Colonic mucosa (tissue), 4 donors: ENCODE data around the gene MTG1. TPM values are rescaled to one million over a fixed set of nuclear protein-coding genes. Genes with fewer than 3 reads are reported as not detected.

Experiments
- DNase-seq: peaks from one replicate; pipeline ENCODE4 v3.0.0-alpha.2; 2020
- H3K27ac ChIP-seq: fragments of 200-600 bp; one replicate; pipeline ENCODE4 v1.8.0; 2021
- H3K27me3 ChIP-seq: fragments of 200-600 bp; one replicate; pipeline ENCODE4 v1.8.0; 2021
- H3K36me3 ChIP-seq: fragments of 200-600 bp; one replicate; pipeline ENCODE4 v1.8.0; 2021
- H3K4me1 ChIP-seq: fragments of 200-600 bp; one replicate; pipeline ENCODE4 v1.8.0; 2021; ENCODE audit warnings: mild to moderate bottlenecking
- H3K4me3 ChIP-seq: fragments of 200-600 bp; one replicate; pipeline ENCODE4 v1.8.0; 2021
- H3K9ac ChIP-seq, 2 donors: one replicate each; pipeline ENCODE4 v1.7.0; 2013; ENCODE audit warnings: control low read depth in 2 of 2, low read depth in 2 of 2, low read length in 2 of 2
- H3K9me3 ChIP-seq: fragments of 200-600 bp; one replicate; pipeline ENCODE4 v1.8.0; 2021
- intact Hi-C: fragments of 100-400 bp; cut with DNase I; formaldehyde crosslinking; loops from one replicate; pipeline ENCODE4 v1.14.1; 2022
- total RNA-seq, 2 donors: library from RNA; stranded (reverse); fragmentation: NEBNext Ultra II Directional in 1 of 2; extraction: Animal tissue kit (Norgen Biotek cat#: 25700) in 1 of 2; gene quantifications; one replicate each; pipeline ENCODE4 v1.2.1, GENCODE V29; 2021
- TF ChIP-seq, protein P1 (sequence below): fragments of 200-600 bp; IDR thresholded peaks from one replicate; pipeline ENCODE4 v1.8.0; 2022; ENCODE audit warnings: antibody characterized with exemption, mild to moderate bottlenecking
- donor health status: healthy.
- donor health status: DM: no; HTN: no; CAD: no.
- donor health status: DM: no; HTN: no; CAD: no.

MTG1 gene
- total RNA-seq, 2 donors from 2014 or later, result 31.2 to 59.5 TPM

DNA sequence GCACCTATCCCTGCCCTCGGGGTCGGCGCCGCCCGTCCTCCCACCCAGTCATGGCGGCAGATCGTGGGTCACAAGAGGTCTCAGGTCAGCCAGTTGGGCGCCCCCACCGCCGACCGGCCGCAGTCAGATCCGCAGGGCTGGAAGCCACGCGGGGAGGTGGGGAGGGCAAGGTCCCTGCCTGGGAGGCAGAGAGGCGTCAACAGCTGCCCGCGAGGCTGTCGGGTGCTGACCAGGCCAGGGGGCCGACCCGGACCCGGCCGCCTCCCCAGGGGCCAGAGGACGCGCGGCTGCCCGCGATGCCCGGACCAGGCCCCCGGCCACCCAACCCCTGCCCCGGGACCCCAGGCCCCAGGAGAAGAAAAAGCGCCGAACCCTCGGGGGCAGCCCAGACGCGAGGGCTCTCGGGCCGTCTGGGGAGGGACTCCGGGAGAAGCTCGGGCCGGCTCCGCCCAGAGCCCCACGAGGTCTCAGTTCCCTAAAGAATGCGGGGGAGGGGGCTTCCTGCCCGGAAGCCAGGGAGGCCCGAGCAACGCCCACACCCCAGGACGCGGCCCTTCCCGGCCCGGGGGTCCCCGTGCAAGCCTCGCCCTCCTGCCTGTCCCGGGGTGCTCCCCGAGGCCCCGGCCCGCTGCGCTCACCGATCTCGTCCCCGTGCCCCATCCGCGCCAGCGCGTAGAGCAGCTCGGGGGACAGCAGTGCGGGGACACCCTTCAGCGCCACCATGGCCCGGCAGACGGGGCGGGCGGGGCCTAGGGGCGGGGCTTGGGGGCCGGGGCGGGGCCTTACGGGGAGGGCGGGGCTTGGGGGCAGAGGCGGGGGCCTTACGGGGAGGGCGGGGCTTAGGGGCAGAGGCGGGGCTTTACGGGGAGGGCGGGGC is 36.4 kb upstream of the MTG1 start, which contains the start of gene FUOM:
TSS of gene FUOM (minus strand) at position 735 of the 877 bp plus-strand sequence. CDS start at position 723, 12 bp downstream.
- peak within 1 kb of the TSS; percentile 51 to 78 for H3K9ac ChIP-seq
- H3K36me3 ChIP-seq, result no peaks in the 10 kb centered on the region
- intact Hi-C loops, result no loop called here
- H3K4me3 ChIP-seq, result peak within 1 kb of the TSS; percentile 74
- H3K4me1 ChIP-seq, result peaks cover 7% of the 10 kb centered on the region
- peak within 1 kb of the TSS; percentile 46 for H3K27ac ChIP-seq
- TF ChIP-seq, protein P1, sequence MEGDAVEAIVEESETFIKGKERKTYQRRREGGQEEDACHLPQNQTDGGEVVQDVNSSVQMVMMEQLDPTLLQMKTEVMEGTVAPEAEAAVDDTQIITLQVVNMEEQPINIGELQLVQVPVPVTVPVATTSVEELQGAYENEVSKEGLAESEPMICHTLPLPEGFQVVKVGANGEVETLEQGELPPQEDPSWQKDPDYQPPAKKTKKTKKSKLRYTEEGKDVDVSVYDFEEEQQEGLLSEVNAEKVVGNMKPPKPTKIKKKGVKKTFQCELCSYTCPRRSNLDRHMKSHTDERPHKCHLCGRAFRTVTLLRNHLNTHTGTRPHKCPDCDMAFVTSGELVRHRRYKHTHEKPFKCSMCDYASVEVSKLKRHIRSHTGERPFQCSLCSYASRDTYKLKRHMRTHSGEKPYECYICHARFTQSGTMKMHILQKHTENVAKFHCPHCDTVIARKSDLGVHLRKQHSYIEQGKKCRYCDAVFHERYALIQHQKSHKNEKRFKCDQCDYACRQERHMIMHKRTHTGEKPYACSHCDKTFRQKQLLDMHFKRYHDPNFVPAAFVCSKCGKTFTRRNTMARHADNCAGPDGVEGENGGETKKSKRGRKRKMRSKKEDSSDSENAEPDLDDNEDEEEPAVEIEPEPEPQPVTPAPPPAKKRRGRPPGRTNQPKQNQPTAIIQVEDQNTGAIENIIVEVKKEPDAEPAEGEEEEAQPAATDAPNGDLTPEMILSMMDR, result no peak
- H3K9me3 ChIP-seq, result no peaks in the 10 kb centered on the region
- no peaks in the 10 kb centered on the region for H3K27me3 ChIP-seq
- no peak for DNase-seq

DNA sequence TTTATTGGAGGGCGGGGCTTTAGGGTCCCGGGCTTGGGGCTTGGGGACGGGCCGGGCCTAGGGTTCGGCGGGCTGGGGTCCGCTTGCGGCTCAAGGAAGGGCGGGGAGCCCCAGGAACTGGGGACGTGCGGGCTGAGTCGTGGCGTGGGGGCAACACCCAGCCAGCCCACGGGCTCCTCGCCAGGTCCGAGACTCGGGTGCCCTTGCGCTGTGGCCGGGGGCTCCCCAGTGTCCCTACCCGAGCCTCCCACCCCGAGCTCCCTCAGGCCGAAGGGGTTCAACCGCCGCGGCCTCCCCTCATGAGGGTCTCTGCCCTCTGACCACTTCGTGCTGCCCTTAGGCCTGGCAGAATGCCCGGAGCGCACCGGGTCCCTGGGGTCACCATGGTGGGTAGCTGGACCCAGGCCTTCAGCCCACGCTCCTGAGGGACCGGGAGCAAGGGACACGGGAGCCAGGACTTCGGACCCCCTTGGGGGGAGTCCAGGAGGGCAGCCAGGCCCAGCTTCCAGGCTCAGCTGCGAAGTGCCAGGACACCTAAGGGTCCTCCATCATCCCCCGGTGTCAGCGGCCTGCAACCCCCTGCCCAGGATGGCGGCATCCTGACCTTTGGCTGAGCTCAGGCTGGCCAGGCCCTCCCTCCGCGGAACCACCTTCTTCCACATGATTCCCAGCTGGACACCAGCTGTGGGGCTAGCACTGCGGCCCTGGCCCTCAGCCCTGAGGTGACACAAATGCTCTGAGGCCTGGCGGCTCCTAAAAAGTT is 35.6 kb upstream of the MTG1 start:
- no peaks in the 10 kb centered on the region for H3K9me3 ChIP-seq
- H3K9ac ChIP-seq, result no peak overlapping the region
- H3K36me3 ChIP-seq, result no peaks in the 10 kb centered on the region
- H3K27ac ChIP-seq, result no peak overlapping the region
- DNase-seq, result no peak
- TF ChIP-seq, protein P1, result no peak
- H3K4me3 ChIP-seq, result no peak overlapping the region
- intact Hi-C loops, result no loop called here
- H3K4me1 ChIP-seq, result peaks cover 7% of the 10 kb centered on the region
- H3K27me3 ChIP-seq, result no peaks in the 10 kb centered on the region

DNA sequence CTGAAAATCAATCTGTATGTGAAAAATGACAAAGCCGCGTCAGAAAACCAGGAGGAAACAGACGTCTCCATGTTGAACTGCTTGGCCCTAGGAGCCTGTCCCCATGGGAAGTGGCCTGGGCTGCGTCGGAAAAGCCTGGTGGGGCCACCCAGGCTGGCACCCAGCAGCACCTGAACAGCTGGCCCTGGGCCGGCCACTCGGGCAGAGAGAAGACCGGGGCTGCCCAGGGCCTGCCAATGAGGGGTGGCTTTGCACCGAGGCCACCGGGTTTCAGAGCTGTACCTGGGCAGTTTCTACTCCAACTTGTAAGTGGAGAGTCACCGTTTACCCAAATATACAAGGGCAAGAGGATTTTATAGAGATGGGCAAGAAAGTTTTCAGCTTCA is 35.0 kb upstream of the MTG1 start:
- intact Hi-C loops, result no loop called here
- Histone ChIP-seq H3K4me1 (peaks cover 7% of the 10 kb centered on the region), H3K9ac (no peak overlapping the region), H3K27me3 (no peaks in the 10 kb centered on the region), H3K9me3 (no peaks in the 10 kb centered on the region), H3K36me3 (no peaks in the 10 kb centered on the region), H3K27ac (no peak overlapping the region), H3K4me3 (no peak overlapping the region)
- DNase-seq, result no peak
- TF ChIP-seq, protein P1, result no peak

DNA sequence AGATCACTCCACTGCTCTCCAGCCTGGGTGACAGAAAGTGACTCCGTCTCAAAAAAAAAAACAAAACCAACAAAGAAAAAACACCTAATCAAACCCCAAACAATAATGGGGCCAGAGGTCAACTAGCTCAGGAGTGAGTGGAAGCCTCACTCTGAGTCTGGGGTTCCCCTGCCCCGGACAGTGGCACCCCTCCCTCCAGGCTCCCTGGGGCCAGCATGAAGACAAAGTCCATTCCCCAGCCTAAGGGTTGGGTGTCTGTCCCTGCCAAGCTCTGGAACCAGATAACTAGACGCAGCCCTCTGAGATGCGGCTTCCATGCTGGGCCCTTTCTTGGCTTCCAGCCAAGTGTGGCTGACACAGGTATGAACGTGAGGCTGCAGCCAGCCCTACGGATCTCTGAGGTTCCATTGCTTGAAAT is 34.4 kb upstream of the MTG1 start:
- H3K4me3 ChIP-seq, result no peak overlapping the region
- no peaks in the 10 kb centered on the region for H3K36me3 ChIP-seq
- H3K4me1 ChIP-seq, result peaks cover 7% of the 10 kb centered on the region
- H3K9ac ChIP-seq, result peak overlapping the region in 1 of 2 donors; percentile 41
- H3K9me3 ChIP-seq, result no peaks in the 10 kb centered on the region
- intact Hi-C loops, result no loop called here
- H3K27me3 ChIP-seq, result no peaks in the 10 kb centered on the region
- TF ChIP-seq, protein P1, result no peak
- H3K27ac ChIP-seq, result no peak overlapping the region
- peak; percentile 77 for DNase-seq

DNA sequence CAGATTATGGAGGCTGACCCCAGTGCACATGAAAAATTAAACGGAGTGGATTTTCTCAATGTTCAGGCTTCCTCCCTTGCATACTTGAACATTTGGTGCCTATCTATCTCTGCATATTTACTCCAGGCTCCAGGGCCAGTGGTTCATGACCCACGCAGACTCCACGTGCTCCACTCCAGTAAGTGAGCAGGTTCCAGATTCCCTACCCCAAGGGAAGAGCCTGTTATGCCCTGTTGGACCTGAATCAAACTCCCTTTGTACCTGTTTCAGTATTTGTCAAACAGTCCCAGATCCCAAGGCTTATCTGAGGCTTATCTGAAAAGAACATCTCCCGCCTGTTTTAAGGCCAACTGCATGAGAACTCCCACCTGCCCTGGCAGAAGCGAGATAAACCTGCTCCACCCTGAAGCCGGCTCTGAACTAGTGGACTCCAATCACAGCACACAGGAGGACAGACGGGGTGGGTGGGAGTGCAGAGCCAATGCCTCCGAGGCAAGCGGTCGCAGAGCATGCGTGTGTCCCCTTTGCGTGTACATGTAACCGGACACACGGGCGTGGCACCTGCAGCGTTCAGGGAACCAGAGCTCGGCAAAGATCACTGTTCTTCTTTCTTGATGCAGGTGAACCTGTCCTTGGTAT is 33.9 kb upstream of the MTG1 start:
- H3K27ac ChIP-seq, result no peak overlapping the region
- intact Hi-C loops, result no loop called here
- peak; percentile 49 for DNase-seq

More for the DNA sequence above, 33.9 kb upstream of the MTG1 start:
- no peaks in the 10 kb centered on the region for H3K36me3 ChIP-seq
- H3K4me1 ChIP-seq, result peaks cover 10% of the 10 kb centered on the region
- no peaks in the 10 kb centered on the region for H3K27me3 ChIP-seq
- TF ChIP-seq, protein P1, result no peak
- no peaks in the 10 kb centered on the region for H3K9me3 ChIP-seq
- H3K9ac ChIP-seq, result peak overlapping the region in 1 of 2 donors; percentile 41
- H3K4me3 ChIP-seq, result no peak overlapping the region
